Kasumi-1 (cell line): ENCODE measurements around the gene RCC2.
"Not testable (repeated sequence)": the region's sequence is repeated elsewhere in the genome, so short reads cannot be mapped to it uniquely, and the experiment has no call there.

Source experiments
- DNase-seq, 2 experiments: peaks; one replicate each; lab custom pipeline; 2025; lab: John Stamatoyannopoulos, UW

Gene RCC2

DNA sequence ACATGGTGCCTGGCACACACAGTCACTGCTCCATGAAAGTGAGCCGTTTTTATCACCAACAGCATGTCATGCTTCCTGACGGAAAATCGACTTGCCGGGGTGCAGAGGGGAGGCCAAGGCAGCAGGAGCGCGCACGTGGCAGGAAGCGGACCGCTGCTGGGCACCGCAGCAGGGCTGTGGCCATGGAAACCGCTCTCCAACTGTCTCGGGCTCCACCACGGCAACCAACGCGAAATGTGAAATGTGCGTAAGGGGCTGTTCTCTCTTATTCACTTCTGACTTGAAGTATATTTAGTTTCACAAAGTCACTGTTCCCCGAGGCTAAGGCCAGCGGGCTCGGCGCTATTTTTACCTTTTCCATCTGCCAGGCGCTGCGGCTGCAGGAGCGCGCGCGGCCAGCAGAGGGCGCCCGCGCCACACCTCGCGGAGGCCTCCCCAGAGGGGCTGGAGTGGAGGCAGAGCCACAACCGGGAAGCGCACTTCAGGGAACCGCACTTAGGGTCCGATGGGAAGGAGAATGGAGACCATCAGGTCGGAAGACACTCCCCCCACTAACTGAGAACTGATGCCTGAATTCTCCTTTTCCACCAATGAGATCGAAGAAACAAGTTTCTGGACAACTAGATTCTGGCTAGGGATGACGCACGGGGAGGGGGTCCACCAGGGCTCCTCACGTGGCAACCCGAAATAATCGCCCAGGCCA lies 19.7 kb downstream of the RCC2 start:
- peak; percentile 39 to 60 for DNase-seq

- no peak for DNase-seq
These were observed 23.1 kb downstream of the RCC2 start for GRCh38 chr1:17416389-17416788.

- no peak for DNase-seq
These were observed 25.5 kb downstream of the RCC2 start for GRCh38 chr1:17414022-17414421.

DNA sequence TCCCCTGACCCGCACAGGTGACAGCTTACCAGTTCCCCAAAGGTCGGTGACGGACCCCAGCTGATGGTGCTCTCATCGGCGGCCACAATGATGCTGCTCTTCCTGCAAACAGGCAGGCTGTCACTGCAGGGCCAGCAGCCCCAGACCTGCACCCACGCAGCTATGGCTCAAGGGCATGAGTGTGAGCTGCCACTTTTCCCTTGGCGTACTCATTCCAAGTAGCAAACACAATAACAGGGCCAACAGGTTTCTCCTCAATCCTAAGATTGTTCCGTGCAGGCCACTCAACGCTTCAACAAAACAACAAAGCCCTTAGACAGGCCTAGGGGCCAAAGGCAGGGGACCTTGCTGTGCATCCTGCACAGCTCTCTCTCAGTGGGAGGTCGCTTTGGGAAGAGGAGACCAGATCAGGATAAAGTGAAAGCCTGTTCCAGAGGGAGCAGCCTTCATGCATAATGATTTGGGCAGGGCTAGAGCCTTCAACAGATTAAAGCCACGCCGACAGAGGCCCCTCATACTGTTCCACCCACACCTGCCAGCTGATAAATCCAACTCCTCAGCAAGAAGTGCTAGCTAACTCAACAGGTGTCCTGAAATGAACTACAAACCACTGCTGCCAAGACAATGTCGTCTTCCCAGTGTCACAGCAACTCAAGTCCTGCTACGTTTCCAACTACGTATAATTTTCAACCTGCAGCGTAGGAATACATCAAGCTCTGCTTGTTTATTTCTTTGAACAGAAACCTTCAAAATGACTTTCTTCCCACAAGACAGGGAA lies 27.2 kb downstream of the RCC2 start:
- DNase-seq, result no peak

- no peak for DNase-seq
These were observed 30.1 kb downstream of the RCC2 start for GRCh38 chr1:17409391-17409811.

- DNase-seq, result not testable (repeated sequence)
These were observed 31.5 kb downstream of the RCC2 start for GRCh38 chr1:17407786-17408514.

DNA sequence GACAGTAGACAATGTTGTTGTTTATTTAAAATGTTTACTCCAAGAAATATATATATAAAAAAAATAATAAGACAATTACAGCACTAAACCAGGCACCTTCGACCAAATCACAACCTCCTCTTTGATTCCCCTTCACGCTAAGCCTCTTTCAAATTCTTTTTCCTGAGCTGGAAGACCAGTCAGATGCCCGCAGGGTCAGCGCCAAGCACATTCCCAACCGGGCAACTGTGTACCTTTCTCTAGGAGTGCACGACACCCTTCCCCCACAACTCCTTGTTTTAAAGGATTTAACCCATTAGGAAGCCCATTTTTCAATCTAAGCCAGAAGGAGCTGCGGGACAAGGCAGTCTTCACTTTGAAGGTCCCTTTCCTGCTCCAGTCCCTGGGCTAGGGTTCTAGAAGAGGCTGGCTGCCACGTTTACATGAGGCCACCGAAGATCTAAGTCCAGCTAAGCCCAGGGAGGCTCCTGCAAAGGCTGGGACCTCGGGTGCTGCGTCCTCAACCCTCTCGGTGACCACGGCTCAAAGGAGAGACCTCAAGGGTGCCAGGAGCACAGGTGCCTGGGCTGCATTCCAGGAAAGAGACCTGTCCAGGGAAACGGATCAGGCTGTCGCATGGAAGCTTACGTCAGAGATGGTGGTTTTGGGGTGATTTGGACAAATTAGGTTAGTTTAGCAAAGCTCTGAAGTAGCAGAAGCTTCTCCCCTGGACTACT lies 32.6 kb downstream of the RCC2 start:
- DNase-seq, result not testable (repeated sequence)

GRCh38 chr1:17405898-17406759 lies 33.3 kb downstream of the RCC2 start:
- DNase-seq, result peak; percentile 32 to 62

DNA sequence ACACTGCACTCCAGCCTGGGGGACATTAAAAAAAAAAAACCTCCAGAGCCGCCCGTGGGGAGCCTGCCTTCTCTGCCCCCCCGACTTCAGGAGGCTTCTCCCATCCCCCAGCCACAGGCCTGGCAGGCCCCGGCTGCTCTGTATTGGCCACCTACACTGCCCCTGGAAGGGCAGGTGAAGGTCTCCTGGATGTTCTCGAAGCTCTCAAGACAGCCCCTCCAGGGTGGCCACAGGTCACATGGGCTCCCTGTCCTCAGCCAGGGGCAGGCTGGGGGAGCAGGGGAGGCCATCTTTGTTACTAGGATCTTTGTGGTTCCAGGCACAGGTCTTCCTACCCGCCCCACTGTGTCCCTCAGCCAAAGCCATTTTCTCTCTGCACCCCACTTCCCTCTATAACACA lies 34.7 kb downstream of the RCC2 start:
- no peak for DNase-seq

GRCh38 chr1:17404034-17404684 lies 35.3 kb downstream of the RCC2 start:
- DNase-seq, result no peak

DNA sequence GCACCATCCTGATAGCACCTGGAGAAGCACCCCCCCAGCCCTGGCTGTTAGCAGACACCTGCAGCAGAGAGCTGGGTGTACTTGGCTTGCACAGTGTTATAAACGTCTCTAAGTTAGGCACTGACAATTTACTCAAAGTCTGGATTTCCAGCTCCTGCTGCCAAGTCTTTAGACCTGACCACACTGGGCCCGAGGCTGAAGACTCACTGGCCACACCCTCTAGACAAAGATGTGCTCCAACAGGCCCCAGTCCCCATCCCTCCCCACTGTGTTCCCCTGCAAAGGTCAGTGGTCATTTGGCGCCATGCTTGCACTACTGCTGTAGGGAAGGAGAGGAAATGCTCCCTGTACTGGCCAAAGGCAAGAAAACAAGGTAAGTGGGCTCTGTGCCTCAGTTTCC lies 36.4 kb downstream of the RCC2 start:
- no peak for DNase-seq

DNA sequence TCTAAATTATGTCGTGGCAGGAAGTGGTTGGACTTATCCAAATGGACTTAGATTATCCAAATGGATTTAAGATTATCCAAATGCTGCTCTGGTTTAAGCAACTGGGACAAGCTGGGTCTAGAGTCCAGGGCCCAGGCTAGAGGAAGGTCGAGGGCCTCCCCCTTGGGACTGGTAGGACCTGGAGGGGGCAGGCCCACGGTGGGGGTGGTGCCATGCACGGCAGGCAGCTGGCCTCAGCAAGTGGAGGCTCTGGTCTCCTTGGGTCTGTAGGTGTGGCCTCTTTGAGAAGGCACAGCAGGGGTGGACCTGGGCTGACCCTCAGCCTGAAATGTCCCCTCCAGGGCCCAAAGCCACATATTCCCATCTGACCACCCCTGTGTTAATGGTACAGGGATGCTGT lies 37.6 kb downstream of the RCC2 start:
- DNase-seq, result no peak

GRCh38 chr1:17400725-17401341 lies 38.6 kb downstream of the RCC2 start:
- no peak for DNase-seq

DNA sequence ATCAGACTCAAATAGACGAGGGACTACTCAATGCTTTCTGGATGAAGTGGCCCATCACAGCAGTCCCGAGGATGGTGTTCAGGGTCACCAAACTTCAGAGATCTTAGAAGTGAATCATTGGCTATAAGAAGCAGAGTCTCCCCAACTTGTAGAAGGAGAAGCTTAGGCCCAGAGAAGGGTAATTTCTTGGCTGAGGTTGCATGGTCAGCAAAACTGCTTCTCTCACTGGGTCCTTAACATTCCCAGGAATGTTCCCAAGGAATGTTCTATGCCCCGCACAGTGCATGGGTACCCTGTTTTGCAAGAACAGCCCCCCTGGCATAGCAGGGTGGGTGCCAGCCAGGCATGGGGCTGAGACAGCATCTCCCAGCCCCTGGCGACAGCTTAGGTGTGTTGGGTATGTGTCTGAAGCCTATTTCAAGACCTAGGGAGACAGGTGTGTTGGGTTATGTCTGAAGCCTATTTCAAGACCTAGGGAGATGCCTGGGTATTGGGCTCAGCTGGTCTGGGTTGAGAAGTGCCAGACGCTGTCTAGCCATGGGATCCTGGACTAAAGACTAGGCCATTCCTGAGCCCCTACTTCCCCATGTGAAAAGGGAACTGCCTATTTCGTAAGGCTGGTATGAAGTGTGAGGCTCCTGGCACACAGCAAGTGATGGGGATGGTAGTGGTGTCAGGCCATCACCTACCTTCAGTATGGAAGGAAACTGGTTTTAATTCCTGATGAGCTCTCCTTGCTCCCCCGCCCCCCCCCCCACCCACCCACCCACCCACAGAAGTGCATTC lies 41.4 kb downstream of the RCC2 start:
- no peak for DNase-seq

GRCh38 chr1:17393230-17393629 lies 46.2 kb downstream of the RCC2 start:
- no peak for DNase-seq

DNA sequence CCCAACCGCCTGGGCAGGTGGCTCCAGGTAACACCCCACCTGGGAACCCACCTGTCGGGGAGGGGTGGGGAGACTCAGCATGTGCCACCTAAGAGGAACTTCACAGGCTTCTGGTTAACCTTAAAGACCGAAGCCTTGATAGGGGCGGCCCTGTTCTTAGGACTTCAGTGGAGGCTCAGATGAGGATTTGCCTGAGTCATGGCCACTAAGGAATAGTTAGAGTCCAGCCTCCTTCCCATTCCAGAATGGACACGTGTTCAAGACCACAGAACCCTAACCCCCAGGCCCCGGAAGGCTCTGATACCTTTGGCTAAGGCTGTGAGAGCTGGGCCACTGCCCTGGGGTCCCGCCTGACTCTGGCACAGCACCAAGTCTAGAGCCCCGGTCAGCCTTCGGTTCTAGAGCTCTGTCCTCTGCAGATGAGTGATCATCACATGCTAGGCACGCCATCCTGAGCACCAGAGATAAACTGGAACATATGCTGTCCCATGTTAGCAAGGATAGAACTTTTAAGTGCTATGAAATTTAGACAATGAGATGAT lies 47.2 kb downstream of the RCC2 start:
- DNase-seq, result no peak

- no peak for DNase-seq
These were observed 58.3 kb downstream of the RCC2 start for GRCh38 chr1:17381161-17381560.

DNA sequence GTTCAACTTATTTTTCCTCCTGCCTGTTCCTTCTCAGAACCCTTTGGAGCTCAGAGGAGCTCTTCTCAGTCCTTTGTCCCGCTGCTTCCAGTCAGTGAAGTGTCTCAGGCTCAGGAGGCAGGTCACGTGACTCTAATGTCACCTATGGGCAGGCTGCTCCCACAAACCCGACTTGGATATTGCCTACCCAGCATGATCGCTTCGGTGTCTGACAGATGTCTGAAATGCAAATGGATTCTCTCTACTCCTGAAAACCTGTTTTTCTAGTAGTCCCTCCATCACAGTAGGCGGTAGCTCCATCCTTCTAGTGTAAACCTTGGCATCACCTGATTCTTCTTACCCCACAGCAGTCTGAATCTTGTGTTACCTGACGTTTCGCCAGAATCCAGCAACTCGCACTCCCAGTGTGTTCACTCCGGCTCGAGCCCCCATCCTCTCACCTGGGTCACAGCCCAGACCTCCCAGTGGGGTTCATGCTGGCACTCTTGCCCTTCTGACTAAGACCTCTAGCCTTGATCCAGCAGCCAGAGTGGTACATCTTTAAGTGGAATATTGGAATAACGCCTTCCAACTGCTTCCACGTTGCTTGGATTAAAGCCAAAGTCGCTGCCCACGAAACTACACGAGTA lies 62.0 kb downstream of the RCC2 start:
- DNase-seq, result no peak

- DNase-seq, result no peak
These were observed 63.8 kb downstream of the RCC2 start for GRCh38 chr1:17375651-17376050.
